GM21737 (cell line): ENCODE measurements around the gene ANKRD34A.

Experiments
- ATAC-seq: cut with Tn5 transposase; IDR thresholded peaks from one replicate; pipeline ENCODE4 v1.9.1; 2021; ENCODE audit warnings: mild to moderate bottlenecking, moderate library complexity; ENCODE audit not compliant: unreplicated experiment

Gene ANKRD34A

DNA sequence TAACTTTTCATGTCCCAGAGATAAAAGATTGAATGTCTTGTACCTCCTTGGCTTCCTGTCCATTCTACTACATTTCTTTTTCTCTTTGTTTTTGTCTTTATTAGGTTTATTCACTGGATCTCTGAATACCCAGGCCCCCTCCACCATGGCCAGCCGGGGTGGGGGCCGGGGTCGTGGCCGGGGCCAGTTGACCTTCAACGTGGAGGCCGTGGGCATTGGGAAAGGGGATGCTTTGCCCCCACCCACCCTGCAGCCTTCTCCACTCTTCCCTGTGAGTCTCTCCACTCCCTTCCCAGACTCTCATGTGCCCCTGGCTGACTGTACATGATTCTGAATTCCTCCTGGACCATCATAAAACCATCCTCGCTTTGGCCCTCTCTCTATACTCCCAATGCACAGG is 10.3 kb upstream of the ANKRD34A start:
- ATAC-seq: no peak

DNA sequence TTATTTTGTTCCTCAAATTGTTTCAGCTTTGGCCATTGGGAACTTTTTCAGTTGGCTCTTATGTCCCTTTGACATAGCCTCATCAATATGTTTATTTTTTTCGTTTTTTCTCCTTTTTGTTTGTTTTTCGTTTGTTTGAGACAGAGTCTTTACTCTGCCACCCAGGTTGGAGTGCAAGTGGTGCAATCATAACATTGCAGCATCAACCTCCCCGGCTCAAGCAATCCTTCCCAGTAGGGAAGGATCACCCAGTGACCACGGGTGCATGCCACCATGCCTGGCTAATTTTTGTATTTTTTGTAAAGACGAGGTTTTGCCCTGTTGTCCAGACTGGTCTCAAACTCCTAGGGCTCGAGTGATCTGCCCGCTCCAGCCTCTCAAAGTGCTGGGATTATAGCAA is 8.2 kb upstream of the ANKRD34A start:
- ATAC-seq: no peak

DNA sequence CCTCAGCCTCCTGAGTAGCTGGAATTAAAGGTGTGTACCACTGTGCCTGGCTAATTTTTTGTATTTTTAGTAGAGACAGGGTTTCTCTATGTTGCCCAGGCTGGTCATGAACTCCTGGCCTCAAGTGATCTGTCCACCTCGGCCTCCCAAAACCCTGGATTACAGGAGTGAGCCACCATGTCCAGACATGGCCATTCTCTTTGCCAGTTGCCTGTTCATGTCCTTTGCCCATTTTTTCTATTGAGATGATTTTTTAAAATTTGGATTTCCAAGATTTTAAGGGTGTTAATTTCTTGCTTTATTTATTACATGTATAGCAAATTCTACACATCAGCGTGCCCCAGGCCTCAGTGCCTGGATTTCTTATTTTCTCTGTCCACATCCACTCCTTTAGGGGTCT is 2.9 kb upstream of the ANKRD34A start:
- no peak for ATAC-seq

DNA sequence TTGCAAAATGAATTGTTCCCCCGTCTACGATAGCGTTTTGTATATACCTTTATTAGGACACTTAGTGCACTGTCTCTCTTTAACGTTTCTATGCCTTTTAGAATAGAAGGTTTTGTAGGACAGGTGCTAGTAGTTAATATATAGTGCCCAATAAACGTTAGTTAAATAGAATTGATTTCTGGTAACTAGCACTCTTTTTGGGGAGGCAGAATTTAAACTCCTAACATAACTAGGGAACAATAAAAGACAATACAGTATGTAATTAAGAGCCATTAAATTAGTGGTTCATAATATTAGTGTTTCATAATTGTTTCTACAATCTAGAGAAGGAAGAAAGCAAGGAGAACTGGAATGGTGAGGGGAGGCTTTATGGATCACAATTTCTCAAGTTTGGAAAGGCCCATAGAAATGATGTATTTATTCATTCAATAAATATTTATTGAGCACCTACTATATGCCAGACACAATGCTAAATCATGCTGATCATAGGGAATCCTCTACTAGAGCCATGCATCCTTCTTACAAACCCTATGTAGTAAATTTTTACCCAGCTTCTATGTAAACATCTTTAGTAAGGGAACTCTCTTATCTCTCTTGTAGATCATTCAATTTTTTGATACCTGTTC is 857 bp upstream of the ANKRD34A start:
- no peak for ATAC-seq

DNA sequence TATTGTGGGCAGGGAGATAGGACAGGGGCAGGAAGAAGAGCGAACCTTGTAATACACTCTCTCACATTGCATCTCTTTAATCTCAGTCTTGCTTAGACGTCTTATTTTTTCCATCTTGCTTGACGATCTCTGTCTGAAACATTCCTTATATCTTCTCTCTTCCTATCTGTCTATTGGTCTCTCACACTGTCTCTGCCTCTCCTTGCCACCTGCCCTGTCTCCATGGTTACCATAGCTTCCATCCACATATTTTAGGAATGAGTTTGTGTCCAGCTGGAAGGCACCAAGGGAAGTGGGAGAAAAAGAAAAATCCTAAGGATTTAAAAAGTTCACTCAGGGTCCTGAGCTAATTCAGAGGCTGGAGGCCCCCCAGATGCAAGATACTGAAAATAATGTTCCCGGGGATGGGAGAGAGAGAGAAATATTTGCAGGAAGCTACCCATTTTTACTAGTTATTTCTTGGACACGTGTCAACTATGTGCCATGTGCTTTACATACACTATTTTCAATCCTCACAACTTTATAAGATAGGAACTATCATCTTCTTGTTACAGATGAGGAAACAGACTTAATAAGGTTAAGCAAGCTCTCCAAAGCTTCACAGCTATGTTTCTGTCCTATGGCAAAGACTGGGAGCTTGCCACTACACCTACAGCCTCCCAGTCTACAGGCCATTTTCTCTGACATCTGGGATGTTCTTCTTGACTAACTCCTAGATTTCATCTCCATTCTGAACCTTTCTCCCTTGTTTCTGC is 933 bp downstream of the ANKRD34A start:
- no peak for ATAC-seq

DNA sequence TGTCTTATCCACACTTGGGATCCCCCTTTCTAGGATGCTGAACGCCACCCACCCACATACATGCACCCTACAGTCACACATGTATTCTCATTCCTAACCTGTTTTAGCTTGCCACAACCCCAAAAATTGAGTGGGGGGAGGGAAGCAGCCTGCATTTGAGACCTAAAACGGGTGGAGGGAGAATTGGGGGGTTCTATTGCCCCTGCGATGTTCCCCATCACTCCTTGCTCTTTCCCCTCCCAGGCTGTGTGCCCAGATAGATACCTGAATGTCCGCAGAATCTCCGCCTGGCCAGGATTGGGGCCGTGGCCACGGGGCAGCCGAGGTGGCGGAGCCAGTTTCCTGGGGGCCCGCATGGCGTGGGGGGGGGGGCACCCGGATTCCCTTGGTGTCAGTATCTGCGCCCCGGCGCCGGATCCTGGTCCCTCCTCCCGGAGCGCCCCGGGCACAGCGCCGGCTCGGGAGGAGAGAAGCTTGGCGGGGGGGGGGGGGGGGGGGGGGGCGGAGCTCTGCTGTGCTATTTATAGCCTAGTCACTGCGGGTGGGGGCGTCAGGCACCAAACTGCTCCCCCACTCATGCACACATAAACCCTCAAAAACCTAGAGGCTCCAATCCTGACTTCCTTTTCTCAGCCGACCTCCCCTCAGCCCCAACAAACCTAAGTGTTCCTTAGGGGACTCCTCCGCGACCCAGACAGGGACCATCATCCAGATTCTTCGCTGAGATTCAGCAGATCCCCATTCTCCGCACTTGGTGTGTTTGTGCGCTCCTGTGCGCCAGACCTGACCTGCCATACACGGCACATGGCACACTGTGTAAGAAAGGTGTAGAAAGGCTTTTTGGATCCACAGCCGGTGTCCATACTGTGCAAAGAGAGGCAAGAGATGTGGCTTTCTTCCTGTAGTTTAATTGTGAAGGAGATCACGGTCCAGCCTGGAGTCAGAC is 1.9 kb downstream of the ANKRD34A start:
- ATAC-seq: no peak

DNA sequence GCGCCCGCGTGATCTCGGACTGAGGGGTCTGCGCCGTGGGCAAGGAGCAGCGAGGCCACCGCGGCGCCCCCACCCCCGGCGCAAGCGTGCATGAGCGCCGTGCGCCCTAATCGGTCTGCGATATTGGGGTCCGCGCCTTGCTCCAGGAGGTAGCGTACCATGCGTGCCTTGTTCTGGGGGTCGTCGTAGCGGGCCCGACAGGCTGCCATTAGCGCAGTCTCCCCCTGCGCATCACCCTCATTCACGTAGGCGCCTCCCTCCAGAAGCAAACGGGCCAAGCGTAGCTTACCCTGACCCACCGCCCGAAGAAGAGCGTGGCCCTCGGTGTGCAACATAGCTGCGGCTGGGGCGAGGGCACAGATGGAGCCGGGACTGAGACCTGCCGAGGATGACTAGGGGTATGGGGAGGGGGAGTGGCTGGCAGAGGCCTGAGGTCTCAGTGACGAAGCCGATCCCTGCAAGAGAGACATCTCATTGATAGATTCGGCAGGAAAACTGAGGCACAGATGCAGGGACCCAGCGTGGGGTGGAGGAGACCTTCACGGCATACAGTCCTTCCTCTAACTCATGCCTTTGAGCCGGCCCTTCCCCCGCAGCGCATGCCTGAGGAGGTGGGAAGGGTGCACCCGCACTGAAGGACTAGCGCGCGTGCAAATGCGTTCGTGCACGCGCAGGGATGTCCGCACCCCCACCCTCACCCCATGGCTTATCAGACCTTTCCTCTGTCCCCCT is 2.8 kb downstream of the ANKRD34A start:
- ATAC-seq: no peak

DNA sequence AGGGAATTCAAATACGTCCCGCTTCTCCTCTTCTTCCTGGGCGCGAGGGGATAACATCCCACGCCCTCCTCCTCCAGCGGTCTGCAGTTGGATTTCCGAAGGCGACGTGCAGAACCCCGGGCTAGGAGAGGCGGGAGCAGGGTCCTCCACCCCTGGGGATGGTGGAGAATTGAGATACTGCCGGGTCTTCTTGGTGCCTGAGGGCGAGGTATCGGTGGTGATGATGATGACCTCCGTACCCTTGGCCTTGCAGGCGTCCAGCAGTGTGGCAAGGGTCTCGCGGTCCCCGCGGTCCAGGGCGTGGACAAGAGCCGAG is 3.3 kb downstream of the ANKRD34A start:
- ATAC-seq: no peak

DNA sequence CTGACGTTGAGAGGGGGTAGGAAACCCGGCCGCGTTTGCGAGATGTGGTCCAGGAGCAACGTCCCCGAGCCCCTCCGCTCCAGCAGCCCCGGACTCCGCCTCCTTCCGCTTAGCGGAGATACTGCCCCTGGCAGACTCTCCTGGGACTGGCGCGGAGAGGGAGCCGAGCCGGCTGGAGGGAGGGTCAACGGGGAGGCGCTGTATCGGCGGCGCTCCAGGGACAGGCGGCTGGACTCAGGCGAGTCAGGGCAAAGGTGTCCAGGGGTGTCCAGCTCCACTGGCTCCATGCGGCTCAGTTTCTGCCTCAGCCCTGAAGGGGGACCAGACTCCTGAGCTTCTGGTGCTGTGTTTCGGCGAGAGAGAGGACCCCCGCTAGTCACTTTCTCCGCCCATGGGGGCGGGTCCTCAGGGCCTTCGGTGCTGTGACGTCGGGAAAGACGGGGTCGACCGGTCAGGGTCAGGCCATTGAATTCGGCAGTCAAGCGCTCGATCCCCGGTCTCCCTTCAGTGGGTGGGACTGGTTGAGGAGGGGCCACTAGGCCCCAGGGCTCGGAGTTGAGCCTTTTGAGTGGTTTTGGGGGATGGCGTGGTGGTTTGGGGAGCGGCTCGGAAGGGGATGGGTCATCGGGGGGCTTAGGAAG is 3.8 kb downstream of the ANKRD34A start:
- ATAC-seq: no peak

DNA sequence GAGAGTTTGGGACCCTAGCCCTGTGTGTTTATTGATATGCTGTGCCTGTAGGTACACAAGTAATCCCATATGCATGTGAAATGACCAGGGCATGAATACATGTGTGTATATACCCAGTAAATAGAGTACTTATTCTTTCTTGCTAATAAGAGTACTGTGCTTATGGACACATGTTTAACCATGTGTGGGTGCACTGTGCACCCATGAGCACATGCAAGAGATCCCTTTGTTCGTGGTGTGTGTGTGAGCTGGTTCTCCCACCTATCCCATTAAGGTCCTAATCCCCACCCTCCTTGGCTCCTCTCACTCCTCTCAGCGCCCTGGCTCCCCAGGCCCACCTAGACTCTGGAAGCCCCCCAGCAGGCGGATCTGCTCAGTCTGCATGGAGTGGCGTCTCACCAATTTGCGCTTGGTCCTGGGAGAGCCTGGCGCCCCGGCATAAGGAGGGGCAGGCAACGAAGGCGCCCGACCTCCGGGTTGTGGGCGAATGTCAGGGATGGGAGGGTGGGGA is 4.4 kb downstream of the ANKRD34A start:
- no peak for ATAC-seq

DNA sequence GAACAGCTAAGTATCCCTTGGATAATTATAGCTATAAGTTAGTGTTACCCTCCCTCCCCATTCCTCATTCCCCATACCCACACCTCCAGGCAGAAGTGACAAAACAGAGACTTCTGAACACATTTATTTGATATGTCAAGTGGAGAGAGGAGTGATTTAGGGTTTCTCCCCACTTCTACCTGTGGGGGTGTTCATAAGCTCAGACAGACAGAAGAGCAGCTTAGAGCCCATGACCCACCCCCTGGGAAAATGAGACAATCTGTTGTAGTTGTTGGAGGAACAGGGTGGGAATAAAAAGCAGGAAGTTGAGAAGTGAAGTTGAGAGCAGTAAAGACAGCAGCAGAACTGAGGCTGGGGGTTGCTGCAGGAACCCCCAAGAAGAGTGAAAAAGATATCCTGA is 5.0 kb downstream of the ANKRD34A start:
- ATAC-seq: no peak

DNA sequence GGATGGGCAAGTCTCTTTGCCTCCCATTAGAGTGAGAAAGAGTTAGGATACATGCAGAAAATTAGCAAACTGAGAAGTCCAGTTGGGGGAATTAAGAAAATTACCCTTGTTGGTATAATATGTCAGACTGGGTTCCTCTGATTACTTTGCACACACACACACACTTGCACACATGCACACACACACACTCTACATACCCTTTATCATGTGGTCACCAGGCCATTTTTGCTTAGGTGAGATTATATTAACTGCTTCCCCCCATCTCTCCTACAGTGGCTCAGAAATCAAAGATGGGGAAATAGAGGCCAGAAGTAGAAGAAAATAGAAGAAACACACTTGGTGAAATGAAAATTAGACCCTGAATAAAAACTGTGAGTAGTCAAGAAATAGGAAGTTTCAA is 5.6 kb downstream of the ANKRD34A start:
- no peak for ATAC-seq

DNA sequence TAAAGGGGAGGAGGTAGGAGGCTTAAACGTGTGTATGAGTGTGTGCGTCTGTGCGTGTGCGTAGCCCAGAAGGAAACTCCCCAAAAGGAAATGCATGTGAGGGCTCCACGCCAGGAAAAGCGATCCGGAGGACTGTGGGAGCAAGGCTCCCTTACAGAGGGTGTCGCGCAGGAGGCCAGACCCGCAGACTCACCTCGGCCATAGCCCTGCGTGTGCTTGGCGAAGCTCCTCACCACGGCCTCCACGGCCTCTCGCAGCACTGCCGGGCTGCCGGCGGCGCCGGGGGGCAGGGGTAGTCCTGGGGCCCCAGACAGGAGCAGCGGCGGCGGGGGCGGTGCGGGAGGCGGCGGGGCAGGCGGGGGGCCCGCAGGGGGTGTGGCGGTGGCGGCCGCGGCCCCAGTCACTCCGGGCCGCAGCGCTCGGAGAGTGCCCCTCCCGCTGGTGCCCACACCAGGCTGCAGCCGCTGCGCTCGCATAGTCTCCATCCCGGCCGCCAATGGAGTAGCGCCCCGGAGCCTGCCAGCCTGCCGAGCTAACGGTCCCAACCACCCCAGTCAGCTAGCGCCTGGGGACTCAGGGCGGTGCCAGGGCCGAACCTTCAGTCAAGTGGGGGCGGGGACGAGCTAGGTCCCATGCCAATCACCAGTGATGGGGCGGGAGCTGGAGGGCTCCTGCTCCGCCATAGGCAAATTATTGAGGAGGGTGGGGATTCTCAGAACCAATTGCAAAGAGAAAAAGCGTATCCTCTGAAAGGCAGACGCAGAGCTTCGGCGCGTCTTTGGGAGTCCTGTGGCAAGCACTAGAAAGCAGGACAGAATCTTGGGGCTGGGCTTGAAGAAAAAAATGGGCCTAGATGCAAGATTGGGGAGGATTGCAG is 6.7 kb downstream of the ANKRD34A start, which contains the start of gene LIX1L:
TSS of gene LIX1L (minus strand) at position 575 of the 877 bp plus-strand sequence. CDS start at position 485, 90 bp downstream.
- peak; percentile 85 for ATAC-seq

DNA sequence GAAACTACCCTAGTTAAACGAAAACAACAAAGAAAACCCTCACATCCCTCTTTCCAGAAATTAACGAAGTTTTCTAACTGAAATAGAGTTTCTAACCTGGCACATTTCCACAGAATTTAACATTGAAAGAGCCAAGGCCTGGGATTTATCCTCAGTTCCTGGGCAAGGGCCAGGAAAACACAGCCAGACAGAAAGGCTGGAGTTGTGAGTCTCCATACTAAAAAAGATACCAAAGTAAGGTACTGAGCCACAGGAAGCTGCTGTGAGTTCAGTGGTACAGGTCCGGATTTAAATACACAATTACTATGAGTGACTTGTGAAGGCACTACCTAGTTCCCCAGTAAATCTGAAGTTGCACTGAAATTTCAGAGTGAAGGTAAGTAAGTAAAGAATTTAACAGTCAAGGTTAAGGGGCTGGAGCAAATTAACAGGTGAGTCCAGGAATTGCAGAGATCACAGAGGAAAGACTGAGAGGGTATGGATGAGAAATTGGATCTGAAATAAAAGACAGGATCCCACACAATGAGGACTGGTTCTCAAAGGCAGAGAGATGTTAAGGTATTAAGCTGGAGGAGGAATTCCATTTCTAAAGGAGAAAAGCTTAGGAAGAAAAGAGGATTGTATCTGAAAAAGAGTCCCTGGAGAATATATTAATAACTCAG is 7.5 kb downstream of the ANKRD34A start:
- no peak for ATAC-seq

DNA sequence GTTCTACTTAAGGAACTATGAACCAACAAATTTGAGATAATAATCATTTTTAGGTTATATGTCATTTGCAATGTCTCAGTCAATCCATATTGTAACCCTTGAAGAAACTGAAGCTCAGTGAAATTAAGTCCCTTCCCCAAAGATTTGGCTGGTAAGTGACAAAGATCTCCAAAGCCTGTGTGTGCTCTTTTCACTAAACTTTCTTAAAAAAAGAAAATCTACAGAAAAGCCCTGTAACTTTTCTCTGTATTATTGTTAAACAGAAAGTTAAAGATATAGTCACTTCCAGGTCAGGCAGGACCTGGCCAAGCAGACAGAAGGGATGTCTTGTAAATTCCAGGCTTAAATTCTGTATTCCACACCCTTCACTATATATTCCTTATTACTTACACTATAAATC is 8.0 kb downstream of the ANKRD34A start:
- no peak for ATAC-seq

DNA sequence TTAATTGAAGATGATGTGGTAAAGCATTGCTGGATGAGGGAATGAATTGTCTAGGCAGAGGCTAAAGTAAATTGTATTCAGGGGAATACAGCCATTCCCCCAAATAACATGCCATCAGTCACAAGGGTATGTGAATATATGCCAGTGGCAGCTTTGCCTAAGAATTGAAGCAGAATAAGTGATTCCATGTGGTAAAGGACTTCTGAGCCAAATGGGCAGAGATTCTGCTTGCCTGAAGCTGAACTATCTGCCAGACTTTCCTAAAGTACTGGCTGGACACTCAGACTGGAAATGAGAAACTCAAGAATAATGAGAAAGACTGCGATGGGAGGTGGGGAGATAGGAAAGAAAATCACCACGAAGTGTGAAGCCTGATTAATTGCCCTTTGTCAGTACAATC is 8.9 kb downstream of the ANKRD34A start:
- ATAC-seq: no peak

DNA sequence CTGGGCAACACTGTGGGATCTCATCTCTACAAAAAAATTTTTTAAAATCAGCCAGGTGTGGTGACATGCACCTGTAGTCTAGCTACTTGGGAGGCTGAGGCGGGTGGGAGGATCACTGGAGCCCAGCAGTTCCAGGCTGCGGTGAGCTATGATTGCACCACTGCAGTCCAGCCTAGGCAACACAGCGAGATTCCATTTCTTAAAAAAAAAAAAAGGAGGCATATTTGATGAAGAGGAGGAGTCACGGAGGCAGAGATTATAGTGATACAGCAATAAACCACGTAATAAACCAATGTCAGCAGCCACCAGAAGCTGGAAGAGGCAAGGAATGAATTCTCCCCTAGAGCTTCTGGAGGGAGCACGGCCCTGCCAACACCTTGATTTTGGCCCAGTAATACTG is 10.5 kb downstream of the ANKRD34A start:
- no peak for ATAC-seq

DNA sequence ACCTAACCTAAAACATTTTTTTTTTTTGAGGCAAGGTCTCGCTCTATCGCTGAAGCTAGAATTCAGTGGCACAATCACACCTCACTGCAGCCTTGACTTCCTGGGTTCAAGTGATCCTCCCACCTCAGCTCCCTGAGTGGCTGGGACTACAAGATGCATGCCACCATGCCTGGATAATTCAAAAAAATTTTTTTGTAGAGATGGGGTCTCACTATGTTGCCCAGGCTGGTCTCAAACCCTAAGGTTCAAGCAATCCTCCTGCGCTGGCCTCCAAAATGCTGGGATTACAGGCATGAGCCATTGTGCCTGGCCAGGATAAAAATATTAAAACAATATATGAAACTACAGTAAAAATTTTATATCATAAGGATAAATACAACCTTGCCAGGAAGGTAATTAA is 11.5 kb downstream of the ANKRD34A start:
- no peak for ATAC-seq

DNA sequence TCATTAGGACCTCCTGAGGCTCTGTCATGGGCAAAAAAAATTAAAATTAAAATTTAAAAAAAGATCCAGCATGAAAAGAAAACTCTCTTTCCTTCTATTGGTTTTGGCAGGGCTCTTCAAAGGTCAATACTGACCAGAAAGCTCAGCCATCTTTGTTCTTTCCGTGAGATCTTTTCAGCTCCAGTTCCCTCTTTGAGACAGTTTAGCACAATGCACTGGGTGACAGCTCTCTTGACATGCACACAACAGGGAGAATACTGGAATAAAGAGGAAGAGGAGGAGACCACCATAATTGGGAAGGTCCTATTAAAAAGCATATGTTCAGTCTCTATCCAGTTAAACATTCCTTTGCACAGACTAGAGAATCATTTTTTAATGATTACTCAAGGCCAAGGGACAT is 12.8 kb downstream of the ANKRD34A start:
- no peak for ATAC-seq
